IPS-18c (cell line): ENCODE results near the gene SLC5A10.
"Not testable (repeated sequence)": the region's sequence is repeated elsewhere in the genome, so short reads cannot be mapped to it uniquely, and the experiment has no call there.

Experiments
- H3K4me3 ChIP-seq: 2 replicates; pipeline ENCODE4 v1.7.0; 2013; ENCODE audit warnings: low read depth, mild to moderate bottlenecking, low read length, moderate library complexity; ENCODE audit not compliant: insufficient read depth
- H3K9me3 ChIP-seq: one replicate; pipeline ENCODE4 v1.6.1; 2013; ENCODE audit warnings: mild to moderate bottlenecking, low read length, moderate library complexity; ENCODE audit not compliant: control insufficient read depth, insufficient read depth

Gene SLC5A10

DNA sequence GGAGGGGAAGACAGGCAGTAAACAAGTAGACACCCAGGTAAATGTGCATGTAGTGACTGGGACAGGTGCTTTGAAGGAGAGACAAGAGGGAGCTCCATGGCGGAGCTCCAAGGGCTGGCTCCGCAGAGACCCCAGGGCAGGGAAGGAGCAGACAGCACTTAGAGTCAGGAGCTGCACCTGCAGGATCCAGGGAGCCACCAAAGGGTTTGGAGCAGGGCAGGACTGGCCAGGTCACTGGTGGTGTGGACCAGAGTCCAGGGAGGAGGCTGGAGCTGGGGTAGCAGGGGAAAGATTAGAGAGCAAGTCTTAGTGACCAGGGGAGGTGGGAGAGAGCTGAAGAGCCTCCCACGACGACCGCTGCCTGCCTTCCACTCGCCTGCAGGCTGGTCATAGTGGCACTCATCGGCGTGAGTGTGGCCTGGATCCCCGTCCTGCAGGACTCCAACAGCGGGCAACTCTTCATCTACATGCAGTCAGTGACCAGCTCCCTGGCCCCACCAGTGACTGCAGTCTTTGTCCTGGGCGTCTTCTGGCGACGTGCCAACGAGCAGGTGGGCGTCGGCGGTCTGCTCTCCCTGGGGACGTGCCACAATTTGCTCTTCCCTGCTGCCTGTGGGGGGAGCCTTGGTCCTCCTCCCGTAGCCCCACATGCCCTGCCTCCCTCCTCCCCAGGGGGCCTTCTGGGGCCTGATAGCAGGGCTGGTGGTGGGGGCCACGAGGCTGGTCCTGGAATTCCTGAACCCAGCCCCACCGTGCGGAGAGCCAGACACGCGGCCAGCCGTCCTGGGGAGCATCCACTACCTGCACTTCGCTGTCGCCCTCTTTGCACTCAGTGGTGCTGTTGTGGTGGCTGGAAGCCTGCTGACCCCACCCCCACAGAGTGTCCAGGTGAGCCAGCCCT, 67.3 kb downstream of the SLC5A10 start:
- no peaks in the 10 kb centered on the region for H3K9me3 ChIP-seq
- H3K4me3 ChIP-seq, result no peak overlapping the region

DNA sequence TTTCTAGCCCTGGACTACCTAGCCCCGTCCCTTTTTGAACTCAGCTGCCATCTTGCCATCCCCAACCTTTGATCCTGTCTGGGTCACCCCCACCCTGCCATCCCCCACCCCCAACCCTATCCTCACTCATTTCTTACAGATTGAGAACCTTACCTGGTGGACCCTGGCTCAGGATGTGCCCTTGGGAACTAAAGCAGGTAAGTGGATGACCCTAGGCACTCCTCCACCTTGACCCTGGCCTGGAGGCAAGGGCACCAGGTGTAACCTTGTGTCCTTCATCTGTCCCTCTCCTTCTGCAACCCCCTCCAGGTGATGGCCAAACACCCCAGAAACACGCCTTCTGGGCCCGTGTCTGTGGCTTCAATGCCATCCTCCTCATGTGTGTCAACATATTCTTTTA, 68.1 kb downstream of the SLC5A10 start:
- Histone ChIP-seq H3K4me3 (no peak overlapping the region), H3K9me3 (no peaks in the 10 kb centered on the region)

DNA sequence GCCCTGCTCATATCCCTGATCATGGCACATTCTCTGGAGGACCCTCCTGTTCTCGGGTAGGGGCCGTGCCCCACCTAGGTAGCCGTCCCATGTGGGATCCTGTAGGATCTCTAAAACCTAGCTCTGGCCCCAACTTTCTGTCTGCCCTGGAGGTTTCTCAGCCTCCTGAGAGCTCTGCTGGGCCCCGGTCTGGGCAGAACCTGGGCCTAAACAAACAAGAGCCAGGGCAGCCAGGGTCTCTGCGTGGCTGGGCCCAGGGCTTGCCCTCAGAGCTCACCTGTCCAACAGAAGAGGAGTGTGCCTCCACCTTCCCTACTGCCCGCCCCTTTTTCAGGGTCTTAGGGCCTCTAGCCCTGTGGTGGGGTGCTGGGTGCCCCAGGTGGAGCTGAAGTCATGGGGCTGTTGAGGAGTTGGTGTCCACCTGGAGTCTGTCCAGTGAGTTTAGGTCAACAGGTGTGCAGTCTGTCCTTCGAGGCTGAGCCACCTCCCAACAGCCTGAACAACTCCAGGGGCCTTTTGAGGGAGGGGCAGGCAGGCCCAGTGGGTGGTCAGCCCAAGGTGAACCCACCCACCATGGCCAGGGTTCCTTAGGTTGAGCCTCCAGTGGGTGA, 69.2 kb downstream of the SLC5A10 start:
- H3K4me3 ChIP-seq, H3K9me3 ChIP-seq: not testable (repeated sequence)

DNA sequence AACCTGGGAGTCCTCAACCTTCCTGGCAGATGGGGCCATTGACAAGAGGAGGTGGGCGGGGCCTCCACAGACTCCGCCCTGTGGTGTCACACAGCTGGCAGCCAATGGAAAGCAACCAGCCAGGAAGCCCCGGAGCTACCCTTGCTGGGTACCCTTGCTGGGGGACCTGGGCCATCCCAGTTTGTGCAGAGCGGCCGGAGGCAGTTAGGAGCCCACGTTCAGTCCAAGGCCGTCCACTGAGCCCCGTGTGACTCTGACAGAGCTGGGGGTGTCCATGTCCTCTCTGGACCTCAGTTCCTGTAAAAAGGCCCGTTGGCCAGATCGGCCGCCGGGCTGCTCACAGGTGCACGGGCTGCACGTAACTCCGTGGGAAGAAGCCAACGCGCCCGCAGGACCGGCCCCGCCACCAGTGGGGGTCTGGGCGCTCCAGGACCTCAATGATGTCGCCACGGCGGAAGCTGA, 69.7 kb downstream of the SLC5A10 start:
- H3K4me3 ChIP-seq, result no peak overlapping the region
- H3K9me3 ChIP-seq, result no peaks in the 10 kb centered on the region

DNA sequence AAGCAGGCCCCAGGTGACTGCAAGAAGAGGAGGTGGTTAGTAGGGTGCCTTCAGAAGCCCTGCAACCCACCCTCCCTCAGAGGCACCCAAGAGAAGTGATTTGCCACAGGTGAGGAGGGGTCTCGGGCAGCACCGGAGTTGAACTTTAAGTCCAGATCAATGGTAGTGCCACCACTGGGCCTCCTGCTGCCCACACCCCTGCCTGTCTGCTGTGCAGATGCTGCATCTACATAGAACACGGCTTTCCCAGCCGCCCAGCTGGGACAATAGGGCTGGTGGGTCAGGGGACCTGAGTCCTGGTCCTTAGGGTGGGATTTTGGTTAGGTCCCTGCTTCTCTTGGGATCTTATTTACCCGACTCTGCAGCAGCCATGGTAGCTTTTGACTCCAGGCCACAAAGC, 70.2 kb downstream of the SLC5A10 start:
- Histone ChIP-seq H3K4me3 (no peak overlapping the region), H3K9me3 (no peaks in the 10 kb centered on the region)

DNA sequence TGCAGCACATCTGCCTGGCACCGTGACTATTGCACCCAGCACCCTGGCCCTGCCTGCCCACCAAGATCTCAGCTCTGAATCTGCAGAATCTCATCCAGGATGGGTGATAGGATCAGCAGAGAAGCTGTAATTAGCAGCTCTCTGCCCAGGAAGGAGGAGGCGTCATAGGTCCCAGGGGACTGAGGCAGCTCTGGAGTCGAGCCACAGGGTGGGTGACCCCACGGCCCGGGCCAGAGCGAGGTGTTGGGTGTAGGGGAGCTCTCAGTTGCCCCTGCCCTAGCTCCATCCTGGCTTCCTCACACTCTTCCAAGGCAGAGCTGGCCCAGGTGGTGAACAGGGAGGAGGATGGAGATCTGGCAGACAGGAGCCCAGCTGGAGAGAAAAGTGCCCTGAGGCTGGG, 70.8 kb downstream of the SLC5A10 start:
- Histone ChIP-seq H3K9me3 (no peaks in the 10 kb centered on the region), H3K4me3 (no peak overlapping the region)

DNA sequence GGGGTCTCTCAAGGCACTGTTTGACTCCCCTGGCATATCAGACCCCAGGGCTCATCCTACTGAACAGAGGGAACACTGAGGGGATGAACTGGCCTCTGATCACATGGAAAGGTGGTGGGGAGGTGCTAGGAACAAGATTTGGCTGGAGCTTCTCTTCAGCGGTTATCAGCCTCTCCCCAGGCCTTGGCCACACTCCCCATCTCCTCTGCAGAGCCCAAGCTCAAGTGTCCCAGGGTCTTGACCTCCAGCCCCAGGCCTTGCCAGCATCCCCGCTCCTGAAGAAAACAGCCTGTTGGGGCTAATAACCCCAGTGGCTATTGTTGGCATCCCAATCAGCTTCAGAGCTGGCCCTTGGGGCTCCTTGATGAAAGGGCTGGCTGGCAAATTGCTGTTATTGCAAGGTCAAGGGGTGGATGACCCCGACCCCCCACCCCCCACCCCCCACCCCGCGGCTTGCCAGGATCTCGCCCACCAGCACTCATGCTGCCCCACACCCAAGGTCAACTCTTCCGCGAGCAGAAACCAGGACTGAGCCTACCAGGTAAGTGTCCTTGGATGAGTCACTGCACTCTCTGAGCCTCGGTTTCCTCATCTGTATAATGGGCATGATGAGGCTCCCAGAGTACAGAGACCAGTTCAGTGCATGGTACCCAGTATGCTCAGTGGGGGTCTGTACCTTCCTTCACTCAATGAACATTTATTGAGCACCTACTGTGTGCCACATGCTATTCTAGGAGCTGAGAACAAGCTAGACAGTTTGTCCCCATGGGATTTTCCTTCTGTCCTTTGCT, 71.4 kb downstream of the SLC5A10 start:
- Histone ChIP-seq H3K4me3 (no peak overlapping the region), H3K9me3 (no peaks in the 10 kb centered on the region)

DNA sequence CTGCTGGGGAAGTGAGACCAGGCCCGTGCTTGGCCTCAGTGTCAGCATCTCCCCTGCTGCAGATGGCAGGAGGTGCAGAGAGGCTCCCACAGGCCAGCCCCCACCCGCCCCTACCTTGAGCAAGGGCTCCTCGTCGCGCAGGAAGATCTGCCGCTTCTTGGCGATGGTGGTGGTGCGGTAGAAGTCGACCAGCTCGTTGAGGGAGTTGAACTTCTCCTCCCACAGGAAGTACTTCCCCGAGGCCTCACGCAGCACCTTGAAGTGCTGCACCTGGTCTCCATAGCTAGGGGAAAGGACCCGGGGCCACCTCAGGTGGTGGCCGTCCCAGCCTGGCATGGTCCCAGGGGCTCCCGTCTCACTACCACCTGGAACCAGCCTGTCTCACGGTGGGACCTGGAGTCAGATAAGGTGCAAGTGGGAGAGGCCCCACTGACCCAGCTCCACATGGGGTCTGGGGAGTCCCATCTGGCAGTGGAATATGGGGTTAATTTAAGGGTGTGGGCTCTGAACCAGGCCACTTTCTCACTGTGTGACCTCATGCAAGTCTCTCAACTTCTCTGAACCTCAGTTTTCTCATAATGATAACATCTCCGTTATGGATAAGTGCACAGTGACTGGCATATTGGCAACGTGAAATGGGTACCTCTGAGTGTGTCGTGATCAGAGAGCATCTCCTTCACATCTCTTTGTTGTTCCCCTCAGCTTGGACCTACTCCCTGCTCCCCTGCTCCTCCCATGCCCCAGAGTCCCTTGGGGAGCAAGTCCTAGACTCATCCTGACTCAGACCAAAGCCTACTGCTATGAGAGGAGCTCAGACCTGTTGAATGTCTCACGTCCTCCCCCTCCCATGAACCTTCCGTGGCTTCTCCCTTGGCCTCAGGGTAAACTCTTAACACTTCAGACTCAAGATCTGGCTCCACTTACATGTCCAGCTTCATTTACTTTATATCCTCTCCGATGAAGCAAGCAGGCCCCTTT, 72.4 kb downstream of the SLC5A10 start:
- Histone ChIP-seq H3K4me3 (no peak overlapping the region), H3K9me3 (no peaks in the 10 kb centered on the region)

DNA sequence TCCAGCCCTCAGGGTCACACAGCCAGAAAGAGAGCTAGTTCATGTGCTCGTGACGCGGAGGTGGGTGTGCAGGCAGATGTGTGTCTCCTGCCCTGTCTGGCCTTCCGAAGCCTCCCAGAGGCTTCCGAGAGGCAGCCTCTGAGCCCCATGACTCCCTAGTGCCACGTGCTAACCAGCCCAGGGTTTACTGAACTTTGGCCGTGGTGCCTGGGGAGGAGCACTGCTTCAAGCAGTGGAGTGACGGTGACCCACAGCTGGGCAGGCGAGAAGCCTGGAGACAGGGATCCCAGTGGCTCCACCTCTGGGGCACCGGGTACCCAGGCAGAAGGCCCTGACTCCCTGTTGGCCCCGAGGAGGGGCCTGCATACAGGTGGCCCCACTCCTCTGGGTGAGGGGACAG, 76.7 kb downstream of the SLC5A10 start:
- not testable (repeated sequence) for H3K4me3 ChIP-seq, H3K9me3 ChIP-seq

DNA sequence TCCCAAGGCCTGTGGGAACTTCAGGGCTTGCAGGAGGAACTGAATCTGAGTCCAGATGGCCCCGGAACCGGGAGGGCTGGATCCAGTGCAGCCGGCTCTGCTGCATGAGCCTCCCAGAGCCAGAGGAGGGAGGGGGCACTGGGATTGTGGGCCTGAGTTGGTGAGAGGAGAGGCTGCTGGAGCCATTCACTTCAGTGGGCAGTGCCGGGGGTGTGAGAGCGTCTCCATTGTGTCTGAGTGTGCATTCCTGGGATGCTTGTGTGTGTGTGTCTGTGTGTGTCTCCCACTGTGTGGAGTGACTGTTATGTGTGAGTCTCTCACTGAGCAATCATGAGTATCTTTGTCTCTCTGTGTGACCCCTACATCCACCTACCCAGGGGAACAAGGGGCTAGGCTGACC, 77.8 kb downstream of the SLC5A10 start:
- not testable (repeated sequence) for H3K9me3 ChIP-seq, H3K4me3 ChIP-seq

DNA sequence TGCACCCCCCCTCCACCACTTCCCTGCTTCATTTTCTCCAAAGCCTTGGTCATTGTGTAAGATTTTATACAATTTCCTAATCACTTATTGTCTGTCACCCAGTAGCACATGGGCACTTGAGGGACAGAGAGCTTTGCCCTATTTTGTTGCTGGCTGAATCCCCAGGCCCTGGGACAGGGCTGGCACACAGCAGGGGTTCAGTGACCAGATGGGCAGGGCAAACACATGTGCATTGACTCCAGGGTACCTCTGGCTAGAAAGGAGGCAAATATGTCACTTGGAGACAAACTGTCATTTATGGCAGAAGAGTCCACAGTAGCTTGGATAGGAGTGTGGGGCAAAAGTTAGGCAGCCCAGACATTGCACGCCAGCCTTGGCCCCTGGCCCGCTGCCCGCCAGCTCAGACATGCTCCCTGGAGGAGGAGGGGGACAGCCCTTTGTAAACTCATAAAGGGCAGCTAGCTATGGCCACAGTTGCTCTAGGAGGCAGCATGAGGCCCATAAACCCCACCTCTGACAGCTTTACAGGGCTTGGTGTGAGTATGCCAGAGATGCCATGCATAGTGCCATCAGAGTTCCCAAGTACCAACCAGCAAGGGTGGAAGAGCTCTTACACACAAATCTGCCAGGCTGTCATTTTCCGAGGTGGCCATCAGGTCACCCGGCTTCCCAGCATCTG, 78.9 kb downstream of the SLC5A10 start:
- not testable (repeated sequence) for H3K4me3 ChIP-seq, H3K9me3 ChIP-seq

DNA sequence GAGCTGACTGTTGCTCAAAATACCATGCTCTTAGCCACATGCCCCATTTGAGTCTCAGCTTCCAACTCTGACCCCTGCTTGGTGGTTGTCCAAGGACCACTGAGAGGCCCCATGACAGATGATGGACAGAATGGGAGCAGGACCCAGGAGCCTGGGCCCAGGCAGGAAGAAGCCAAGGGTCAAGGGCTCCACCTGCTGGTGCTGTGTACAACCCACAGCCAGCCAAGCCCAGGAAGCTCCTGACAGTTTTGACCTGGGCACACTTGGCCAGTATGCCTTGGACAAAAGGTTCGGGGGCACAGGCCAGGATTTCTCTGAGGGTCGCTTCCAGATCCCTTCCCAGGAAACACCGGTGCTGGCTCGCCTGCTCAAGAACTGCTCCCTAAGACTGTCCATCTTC, 79.8 kb downstream of the SLC5A10 start:
- not testable (repeated sequence) for H3K9me3 ChIP-seq, H3K4me3 ChIP-seq

DNA sequence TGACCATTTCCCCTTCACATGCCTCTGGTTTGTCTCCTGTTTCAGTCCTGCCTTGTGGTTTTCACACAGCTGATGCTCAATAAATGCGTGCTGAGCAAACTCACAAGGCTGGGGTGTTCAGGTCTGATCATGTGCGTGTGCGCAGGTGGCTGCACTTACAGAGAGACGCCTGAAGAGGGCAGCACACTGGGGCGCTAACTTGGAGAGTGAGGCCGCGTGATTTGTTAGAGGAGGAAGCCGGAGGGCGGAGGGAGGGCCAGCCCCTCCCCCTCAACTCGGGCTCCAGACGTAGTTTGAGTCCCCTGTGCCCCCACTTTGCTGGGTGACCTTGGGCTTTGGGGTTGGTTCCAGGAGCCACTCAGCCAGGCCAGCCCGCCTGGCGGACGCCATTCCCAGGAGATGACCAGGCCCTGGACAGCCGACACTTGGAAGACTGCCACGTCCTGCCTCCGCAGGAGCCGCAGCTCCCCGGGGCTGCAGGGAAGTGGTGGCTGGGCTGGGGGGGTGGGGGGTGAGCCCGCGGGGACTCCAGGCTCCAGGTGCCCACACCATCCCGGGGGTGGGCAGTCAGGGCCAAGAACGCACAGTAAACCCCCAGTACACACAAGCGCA, 80.5 kb downstream of the SLC5A10 start:
- H3K9me3 ChIP-seq, result not testable (repeated sequence)

DNA sequence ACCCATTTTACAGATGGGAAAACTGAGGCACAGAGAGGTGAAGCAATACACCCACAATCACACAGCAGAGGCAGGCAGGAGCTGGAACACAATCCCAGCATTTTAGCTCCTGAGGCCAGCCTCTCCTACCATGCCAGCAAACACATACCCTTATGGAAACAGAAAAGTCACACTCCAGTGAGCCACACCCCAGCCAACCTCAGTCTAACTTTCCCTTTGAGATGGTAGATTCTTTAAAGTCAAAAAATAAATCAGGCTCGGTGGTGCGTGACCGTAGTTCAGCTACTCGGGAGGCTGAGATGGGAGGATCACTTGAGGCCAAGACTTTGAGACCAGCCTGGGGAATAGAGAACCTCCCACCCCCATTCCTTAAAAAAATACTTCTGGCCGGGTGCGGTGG, 84.2 kb downstream of the SLC5A10 start:
- not testable (repeated sequence) for H3K4me3 ChIP-seq, H3K9me3 ChIP-seq

More for the DNA sequence above, 80.5 kb downstream of the SLC5A10 start:
- H3K4me3 ChIP-seq, result not testable (repeated sequence)

DNA sequence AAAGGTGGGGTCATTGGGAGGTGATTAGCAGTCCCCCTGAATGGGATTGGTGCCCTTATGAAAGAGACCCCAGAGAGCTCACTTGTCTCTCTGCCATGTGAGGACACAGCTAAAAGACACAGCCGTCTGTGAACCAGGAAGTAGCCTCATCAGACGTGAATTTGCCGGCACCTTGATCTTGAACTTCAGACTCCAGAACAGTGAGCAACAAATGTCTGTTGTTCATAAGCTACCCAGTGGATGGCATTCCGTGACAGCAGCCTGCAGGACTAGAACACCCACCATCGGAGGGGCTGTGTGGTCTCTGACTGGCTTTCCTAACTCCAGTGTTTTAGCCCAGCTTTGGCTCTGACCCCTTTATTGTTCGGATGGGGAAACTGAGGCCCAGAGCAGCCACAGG, 85.6 kb downstream of the SLC5A10 start:
- not testable (repeated sequence) for H3K9me3 ChIP-seq, H3K4me3 ChIP-seq

DNA sequence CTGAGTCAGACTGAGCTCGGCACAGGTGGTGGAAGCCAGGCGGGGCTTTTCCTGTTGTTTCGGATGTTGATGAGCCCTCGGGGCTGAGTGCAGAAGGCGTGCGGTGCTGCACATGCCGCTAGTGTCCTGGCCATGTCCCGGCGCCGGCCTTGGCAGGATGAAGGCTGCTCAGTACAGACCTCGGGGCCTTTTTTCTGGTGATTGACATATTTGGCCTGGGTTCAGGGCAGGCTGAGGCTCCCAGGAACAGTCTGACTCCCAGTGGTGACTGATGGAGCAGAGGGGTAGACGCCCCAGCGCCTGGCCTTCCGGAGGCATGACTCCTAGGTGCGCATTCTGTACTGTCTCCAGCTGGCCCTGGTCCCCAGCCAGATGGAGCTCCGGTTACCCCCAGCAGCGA, 86.0 kb downstream of the SLC5A10 start:
- H3K4me3 ChIP-seq, H3K9me3 ChIP-seq: not testable (repeated sequence)
